GM19324 (cell line): ENCODE measurements around the gene SYN1.
A peak's percentile ranks its signal among the peaks of the same experiment; 100 is the strongest.
"Not testable (repeated sequence)": the region's sequence is repeated elsewhere in the genome, so short reads cannot be mapped to it uniquely, and the experiment has no call there.

Experiments
- ATAC-seq: cut with Tn5 transposase; IDR thresholded peaks from one replicate; pipeline ENCODE4 v1.9.1; 2021; ENCODE audit warnings: mild to moderate bottlenecking, moderate library complexity; ENCODE audit not compliant: unreplicated experiment, low FRiP score

SYN1 gene

DNA sequence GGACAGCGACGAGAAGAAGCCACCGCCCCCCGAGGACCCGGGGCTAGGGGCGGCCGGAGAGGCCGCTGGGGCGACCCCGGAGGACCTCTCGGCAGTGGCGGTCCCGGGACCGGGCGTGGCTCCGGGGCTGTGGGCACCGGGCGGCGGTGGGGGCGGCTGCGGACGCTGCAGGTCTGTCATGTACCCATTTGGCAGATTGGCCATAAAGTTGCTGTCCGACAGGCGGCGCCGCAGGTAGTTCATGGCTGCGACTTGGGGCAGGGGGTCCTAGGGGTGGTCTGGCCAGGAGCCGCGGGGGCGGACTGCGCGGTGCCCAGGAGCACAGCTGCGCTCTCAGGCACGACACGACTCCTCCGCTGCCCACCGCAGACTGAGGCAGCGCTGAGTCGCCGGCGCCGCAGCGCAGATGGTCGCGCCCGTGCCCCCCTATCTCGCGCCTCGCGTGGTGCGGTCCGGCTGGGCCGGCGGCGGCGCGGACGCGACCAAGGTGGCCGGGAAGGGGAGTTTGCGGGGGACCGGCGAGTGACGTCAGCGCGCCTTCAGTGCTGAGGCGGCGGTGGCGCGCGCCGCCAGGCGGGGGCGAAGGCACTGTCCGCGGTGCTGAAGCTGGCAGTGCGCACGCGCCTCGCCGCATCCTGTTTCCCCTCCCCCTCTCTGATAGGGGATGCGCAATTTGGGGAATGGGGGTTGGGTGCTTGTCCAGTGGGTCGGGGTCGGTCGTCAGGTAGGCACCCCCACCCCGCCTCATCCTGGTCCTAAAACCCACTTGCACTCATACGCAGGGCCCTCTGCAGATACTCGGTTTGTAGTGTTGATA lies at the start of gene SYN1:
TSS of gene SYN1 (minus strand) at position 372 of the 817 bp plus-strand sequence. CDS start at position 243, 129 bp downstream.
- peak; percentile 66 for ATAC-seq

GRCh38 chrX:47665797-47666196 lies 46.1 kb upstream of the SYN1 start:
- ATAC-seq: not testable (repeated sequence)

DNA sequence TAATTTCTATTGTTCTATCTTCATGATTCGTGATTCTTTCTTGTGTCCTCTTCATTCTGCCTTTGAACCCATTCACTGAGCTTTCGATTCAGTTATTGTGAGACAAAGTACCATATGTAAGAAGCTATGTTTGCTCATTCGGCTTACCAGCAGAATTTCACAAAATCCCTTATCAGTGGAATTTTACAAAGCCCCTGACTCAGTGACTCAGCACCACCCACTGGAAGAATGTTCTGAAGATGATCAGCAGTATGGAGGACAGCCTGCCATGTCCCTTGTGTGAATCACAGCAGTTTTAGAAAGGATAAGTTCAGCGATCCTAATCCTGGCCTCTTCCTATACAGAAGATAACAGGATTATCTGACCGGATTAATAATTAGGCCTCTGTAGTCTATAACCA lies 45.1 kb upstream of the SYN1 start:
- no peak for ATAC-seq

DNA sequence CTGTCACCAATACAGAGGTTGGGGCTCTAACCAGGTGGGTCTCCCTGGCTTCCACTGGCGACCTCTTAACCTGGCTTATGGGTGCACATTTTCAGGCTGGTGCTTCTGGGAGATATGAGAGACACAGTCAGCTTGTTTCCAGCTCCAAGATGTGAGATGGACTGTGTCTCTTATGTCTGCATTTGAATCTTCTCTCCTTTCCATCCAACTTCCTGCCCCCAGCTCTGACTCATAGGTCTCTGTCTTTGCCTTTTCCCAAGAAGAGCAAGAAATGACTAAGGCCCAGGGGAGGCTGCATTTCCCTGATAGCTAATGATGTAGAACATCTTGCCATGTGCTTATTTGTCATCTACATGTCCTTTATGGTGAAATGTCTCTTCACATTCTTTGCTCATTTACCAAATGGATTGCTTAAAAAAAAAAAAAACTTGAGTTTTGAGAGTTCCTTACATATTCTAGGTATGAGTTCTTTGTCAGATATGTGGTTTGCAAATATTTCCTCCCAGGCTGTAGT lies 42.5 kb upstream of the SYN1 start:
- no peak for ATAC-seq

DNA sequence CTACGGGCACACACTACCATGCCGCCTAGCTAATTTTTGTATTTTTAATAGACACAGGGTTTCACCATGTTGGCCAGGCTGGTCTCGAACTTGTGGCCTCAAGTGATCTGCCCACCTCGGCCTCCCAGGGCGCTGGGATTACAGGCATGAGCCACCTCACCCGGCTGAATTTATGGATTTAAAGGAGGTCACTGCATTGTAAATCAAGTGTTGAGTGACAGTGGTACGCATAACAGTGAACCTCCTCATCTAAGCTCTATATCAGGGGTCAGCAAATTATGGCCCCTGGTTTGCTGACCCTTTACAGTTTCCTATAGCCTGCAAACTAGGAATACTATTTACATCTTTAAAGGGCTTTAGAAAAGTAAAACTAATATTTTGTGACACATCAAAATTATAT lies 41.9 kb upstream of the SYN1 start:
- no peak for ATAC-seq

DNA sequence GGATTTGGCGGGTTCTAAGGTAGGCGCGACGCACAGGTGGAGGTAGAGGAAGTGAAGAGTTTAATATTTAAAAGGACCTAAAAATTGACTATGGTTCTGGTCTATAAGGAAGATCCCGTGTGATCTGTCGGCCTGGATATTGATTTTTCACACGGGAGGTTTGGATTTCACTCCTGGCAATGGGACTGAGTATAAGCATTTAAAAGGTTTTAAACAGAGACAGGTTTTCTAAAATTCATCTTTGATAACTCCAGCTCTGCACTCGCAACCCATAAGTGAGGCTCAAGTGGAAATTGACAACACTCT lies 39.7 kb upstream of the SYN1 start:
- no peak for ATAC-seq

DNA sequence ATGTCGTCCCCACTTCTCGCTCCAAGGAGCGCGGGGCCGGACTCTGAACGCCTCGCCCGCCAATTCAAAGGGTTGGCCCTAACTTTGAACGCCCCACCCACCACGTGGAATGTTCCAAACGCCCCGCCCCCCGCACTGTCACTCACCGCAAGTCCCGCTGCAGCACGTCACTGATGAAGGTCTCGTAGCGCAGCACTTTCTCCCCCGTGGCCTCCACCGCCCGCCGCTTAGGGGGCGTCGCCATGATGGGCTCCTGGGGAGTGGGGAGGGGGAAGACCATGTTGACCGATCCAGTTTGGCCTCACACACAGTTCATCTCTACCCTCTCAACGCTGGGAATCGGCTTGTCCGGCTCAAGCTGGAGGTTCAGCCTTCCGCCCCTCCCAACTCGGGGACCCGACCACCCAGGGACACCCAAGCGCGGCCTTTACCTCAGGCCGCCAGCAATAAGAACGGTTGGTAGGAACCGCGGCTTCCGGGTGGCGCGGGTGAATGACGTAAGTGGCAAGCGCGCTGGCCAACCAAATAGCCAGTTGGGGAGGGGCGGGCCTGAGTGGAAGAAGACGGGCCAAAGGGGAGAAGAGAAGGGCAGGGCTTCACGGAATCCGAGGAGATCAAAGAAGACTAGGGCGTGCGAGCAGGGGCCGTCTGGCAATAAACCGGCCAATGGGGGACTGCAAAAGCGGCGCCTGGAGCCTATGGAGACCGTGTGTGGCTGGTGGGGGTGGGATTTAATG lies 39.2 kb upstream of the SYN1 start, which contains the start of gene UXT:
TSS of gene UXT (minus strand) at position 497 of the 737 bp plus-strand sequence. CDS start at position 244, 253 bp downstream.
- ATAC-seq: peak; percentile 84

DNA sequence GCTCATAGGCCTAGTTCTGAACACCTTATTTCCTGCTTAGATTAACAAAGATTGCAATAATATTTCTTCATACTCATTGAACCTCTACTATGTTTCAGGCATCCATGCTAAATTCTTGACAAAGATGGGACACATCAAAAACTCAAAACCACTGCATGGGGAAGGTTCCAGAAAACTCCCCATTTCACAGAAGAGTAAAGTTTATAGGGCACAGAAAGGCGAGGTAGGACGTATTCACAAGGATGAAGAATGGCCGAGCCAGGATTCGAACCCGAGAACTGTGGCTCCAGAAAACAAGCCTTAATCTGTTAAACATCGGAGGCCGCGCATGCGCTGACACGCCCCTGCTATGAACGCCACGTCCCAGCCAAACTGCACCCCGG lies 38.6 kb upstream of the SYN1 start:
- ATAC-seq: no peak

- ATAC-seq: no peak
Observed at GRCh38 chrX:47651043-47651905, 31.6 kb upstream of the SYN1 start.

GRCh38 chrX:47650164-47651042 lies 30.7 kb upstream of the SYN1 start, which contains the start of gene ELK1:
Gene ELK1 (minus strand): TSS chrX:47650563. CDS start chrX:47641441, 9,122 bp downstream.
- ATAC-seq: peak; percentile 88

DNA sequence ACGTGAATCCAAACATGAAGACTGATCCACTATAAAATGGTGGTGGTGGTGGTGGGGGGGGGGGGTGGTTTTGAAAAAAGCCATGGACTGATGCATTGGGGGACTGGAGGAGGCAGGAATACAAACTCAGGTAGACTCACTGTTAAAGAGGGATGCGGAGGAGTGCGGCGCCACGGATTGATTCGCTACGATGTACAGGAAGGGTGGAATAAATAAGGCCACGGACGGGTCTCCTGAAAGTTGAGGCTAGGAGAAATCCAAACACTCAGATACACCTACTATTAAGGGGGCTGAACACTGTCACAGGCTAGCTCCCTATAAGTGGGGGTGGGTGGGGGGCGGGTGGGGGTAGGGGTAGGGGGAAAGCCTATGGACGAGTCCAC lies 30.1 kb upstream of the SYN1 start:
- no peak for ATAC-seq

DNA sequence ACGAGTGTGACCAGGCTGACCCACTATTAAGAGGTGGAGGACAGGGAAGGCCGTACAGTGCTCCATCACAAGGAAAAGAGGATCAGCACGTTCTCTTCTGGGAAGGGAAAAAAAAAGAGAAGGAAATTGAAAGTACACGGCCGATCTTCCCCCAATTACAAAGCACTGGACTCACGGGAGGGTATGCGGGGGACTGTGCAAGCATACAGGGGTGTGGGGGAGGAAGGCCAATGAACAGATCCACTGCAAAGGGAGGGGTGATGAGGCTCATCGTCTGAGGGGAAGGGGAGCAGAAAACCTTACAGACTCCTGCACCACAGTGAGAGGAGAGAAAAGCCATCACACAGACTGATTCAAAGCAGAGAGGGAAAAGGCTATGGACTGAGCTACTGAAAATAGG lies 29.6 kb upstream of the SYN1 start:
- no peak for ATAC-seq

DNA sequence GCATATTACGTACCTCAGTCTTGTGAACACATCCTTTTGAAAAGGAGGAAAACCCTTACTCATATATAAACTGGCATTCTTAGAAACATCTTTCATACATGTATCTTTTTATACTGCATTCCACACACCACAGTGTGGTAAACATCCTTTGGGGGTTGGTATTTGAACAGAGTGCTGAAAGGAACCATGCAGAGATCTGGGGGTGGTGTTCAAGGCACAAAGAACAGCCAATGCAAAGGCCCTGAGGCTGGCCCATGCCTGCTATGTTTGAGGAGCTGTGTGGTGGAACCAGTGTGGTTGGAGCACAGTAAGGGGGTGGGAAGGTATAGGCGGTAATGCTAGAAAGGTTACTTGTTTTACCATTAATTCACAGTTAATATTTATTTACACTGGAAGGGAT lies 28.7 kb upstream of the SYN1 start:
- no peak for ATAC-seq

DNA sequence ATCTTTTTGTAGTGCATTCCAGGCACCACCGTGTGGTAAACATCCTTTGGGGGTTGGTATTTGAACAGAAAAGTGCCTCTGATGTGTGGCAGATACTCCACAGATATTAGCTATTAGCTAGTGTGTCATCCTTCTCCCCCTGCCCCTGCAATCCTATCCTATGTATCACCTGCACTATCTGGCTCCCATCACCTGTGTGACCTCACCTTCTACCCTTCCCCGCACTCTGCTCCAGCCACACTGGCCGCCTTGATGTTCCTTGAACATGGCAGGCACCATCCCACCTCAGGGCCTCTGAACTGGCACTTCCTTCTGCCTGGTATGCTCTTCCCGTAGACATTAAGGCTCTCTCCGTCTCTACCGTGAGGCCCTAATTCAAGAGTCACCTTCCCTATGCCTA lies 27.0 kb upstream of the SYN1 start:
- ATAC-seq: no peak

- ATAC-seq: no peak
Observed at GRCh38 chrX:47645530-47645929, 25.9 kb upstream of the SYN1 start.

- ATAC-seq: no peak
Observed at GRCh38 chrX:47644557-47645091, 25.0 kb upstream of the SYN1 start.

DNA sequence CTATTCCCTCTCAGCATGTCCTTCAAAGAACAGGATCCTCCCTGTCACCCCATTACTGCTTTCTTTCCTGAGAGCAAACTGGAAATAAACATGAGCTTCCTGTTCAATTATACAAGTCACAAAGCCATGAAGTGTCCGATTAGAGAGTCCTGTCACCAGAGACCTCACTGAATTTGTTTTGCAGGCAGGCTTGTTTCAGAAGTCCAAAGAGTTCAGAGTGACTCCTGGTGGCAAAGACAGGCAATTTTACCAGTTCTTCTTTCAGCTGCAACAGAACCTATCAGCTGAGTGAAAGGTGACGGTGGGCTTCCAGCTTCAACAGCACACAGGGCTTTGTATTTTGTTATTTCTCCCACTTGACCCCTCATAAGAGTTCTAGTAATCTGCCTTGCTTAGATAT lies 24.3 kb upstream of the SYN1 start:
- ATAC-seq: no peak

DNA sequence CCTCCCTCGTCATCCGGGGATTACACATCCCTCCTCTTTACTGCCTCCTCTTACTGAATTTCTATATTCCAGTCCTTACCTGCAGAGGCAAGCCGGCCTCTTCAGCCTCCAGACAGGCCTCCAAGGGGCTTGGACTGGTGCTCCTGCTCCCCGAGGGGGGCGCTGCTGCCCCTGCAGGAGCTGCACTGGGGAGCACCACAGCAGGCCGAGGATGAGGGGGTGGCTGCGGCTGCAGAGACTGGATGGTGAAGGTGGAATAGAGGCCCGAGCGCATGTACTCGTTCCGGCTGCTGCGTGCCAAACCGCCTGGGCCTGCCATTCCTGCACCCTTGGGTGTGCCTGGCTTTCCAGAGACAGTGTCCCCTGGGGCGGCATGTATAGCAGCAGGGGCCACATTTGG lies 19.2 kb upstream of the SYN1 start:
- no peak for ATAC-seq

DNA sequence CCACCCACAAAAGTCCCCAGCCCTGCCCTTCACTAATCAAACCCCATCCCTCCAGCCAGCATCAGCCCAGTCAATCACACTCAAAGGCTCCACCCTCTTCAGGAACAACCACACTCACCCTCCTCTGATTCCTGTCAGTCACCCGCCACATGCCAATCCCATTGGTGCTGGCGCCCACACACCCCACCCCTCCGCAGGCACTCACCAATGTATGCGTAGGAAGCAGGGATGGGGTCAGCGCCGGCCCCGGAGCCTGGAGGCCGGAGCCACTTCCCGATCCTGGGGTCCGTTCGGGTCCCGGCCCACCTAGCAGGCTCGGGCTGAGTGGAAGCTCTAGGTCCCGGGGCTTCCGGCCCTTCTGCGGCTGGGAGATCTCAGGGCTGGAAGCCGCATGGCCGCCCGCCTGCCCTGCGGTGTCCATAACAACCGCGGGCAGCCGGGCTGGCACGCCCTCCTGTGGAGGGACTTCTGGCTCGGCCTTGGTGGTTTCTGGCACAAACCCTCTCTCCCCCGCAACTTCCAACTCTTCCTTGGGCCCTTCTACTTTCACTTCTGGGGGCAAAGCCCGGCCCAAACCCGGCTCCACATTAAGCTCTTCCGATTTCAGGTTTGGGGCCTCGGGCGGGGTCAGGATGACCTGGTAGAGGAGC lies 18.0 kb upstream of the SYN1 start:
- ATAC-seq: no peak
